Neuron (in vitro differentiated cells): ENCODE measurements around the gene NAALADL1.

ENCODE experiments used
- H2AFZ ChIP-seq: one replicate; pipeline ENCODE4 v1.6.1; 2013; ENCODE audit warnings: low read depth, mild to moderate bottlenecking, inconsistent platforms, low read length, moderate library complexity
- H3K27me3 ChIP-seq: one replicate; pipeline ENCODE4 v1.6.1; 2013; ENCODE audit warnings: low read length; ENCODE audit not compliant: insufficient read depth
- H3K36me3 ChIP-seq: one replicate; pipeline ENCODE4 v1.6.1; 2013; ENCODE audit warnings: low read length; ENCODE audit not compliant: insufficient read depth
- H3K4me1 ChIP-seq: one replicate; pipeline ENCODE4 v1.6.1; 2013; ENCODE audit warnings: low read length; ENCODE audit not compliant: insufficient read depth
- H3K4me3 ChIP-seq: 2 replicates; pipeline ENCODE4 v1.5.1; 2013; ENCODE audit warnings: mild to moderate bottlenecking, low read length, moderate library complexity
- H3K9me3 ChIP-seq: one replicate; pipeline ENCODE4 v1.6.1; 2013; ENCODE audit warnings: low read length

NAALADL1 gene, protein sequence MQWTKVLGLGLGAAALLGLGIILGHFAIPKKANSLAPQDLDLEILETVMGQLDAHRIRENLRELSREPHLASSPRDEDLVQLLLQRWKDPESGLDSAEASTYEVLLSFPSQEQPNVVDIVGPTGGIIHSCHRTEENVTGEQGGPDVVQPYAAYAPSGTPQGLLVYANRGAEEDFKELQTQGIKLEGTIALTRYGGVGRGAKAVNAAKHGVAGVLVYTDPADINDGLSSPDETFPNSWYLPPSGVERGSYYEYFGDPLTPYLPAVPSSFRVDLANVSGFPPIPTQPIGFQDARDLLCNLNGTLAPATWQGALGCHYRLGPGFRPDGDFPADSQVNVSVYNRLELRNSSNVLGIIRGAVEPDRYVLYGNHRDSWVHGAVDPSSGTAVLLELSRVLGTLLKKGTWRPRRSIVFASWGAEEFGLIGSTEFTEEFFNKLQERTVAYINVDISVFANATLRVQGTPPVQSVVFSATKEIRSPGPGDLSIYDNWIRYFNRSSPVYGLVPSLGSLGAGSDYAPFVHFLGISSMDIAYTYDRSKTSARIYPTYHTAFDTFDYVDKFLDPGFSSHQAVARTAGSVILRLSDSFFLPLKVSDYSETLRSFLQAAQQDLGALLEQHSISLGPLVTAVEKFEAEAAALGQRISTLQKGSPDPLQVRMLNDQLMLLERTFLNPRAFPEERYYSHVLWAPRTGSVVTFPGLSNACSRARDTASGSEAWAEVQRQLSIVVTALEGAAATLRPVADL

DNA sequence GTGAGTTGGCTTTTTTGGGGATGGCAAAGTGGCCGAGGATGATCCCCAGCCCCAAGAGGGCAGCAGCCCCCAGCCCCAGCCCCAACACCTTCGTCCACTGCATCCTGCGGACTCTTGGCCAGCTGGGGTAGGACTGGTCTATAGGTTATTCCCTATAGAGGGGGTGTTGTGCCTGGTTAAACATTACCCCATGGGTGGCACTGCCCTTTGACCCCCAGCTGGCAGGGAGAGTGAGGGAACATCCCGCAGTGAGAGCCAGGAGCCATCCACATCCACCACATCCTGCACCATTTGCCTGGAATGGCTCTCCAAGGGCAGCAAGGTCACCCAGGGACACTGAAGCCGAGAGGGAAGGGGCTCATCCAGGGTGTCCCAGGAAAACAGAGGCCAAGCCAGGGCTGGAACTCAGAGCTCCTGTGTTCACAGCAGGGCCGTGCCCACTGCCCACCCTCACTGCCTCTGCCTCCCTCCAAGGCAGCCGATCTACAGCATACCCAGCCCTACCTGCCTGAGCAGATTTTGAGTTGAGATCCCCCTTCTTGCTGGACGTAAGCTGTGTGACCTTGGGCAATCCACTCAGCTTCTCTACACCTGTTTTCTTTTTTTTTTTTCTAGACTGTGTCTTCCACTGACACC is at the start of gene NAALADL1:
Gene NAALADL1, minus strand, starts transcription at position 135 of the 636 bp plus-strand sequence. Its CDS starts 32 bp downstream, at position 103.
- Histone ChIP-seq H3K27me3 (peaks cover 2% of the 10 kb centered on the region), H3K9me3 (no peaks in the 10 kb centered on the region), H3K4me1 (no peaks in the 10 kb centered on the region), H3K36me3 (no peaks in the 10 kb centered on the region), H3K4me3 (no peak within 1 kb of the TSS), H2AFZ (no peak within 1 kb of the TSS)

DNA sequence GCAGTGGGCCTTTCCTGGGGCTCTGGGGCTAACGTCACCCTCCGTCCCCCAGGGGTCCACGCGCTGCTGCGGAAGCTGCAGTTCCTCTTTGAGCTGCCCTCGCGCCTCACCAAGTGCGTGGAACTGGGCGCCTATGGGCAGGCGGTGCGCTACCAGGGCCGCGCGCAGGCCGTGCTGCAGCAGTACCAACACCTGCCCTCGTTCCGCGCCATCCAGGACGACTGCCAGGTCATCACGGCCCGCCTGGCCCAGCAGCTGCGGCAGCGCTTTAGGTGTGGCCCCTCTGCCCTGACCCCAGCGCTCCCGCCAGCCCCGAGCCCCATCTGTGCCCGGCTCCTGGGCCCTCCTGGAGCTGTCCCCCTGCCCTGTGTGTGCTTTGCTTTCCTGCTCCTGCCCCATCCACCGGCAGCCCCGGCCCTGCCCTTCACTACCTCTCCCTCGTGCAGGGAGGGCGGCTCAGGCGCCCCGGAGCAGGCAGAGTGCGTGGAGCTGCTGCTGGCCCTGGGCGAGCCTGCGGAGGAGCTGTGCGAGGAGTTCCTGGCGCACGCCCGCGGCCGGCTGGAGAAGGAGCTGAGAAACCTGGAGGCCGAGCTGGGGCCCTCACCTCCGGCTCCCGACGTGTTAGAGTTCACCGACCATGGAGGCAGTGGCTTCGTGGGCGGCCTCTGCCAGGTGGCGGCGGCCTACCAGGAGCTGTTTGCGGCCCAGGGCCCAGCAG is 49.6 kb upstream of the NAALADL1 start:
- H3K4me3 ChIP-seq: no peak overlapping the region
- H2AFZ ChIP-seq: no peak overlapping the region
- peaks cover 17% of the 10 kb centered on the region for H3K4me1 ChIP-seq
- H3K27me3 ChIP-seq: no peaks in the 10 kb centered on the region
- H3K9me3 ChIP-seq: no peaks in the 10 kb centered on the region
- peaks cover 2% of the 10 kb centered on the region for H3K36me3 ChIP-seq

DNA sequence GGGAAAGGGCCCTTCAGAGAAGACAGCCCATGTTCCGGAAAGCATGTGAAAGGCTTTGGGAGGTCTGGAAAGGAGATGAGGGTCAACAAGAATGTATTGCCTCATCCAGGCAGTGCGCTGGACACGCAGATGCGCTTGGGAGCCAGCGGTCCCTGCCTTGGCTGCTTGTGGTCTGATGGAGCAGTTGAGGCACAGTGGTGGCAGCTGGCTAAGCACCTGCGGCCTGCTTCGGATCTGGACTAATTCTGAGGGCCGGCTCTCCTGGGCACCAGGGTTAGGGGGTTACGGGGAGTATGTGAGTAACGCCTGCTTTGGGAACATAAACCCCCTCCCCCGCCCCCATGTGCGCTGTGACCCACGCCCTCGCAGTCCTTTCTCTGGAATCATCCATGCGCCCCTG is 48.7 kb upstream of the NAALADL1 start:
- no peak overlapping the region for H3K4me3 ChIP-seq
- no peaks in the 10 kb centered on the region for H3K9me3 ChIP-seq
- peaks cover 2% of the 10 kb centered on the region for H3K36me3 ChIP-seq
- H2AFZ ChIP-seq: no peak overlapping the region
- H3K4me1 ChIP-seq: peaks cover 15% of the 10 kb centered on the region
- no peaks in the 10 kb centered on the region for H3K27me3 ChIP-seq

DNA sequence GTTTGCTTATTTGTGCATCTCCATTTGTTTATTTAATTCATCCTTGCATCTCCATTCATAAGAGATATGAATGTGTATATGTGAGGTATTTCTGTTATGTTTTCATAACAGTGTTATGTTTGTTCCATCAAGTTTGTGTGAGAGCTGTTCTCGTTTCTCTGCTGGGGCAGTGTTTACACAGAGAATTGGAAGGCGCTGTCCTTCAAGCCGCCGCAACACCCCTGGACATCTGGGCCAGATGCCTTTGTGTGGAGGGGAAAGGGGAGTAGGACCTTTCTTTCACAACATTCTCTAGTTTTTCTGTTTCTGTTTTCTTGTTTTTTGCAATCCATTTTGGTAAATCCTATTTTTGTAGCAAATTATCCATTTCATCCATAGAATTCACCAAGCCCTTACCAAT is 46.3 kb upstream of the NAALADL1 start:
- H3K4me1 ChIP-seq: no peaks in the 10 kb centered on the region

DNA sequence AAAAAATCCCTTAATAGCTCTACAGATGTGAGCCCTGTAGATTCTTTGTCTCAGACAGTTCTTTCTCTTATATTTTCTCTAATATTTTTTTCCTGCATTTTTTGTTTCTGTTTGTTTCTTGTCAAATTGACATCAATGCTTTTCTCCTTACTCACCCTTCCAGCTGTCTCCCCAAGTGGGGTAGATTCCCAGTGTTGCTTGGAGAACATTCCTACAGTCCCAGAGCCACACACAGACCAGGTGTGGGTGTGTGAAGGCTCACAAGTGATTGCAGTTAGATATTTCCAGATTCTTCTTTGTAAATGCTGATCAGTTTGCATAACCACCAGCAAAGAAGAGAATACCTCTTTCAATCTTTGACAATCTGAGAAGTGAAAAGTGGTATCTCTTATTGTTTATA is 45.1 kb upstream of the NAALADL1 start:
- no peak overlapping the region for H3K4me3 ChIP-seq

More for the DNA sequence above, 46.3 kb upstream of the NAALADL1 start:
- Histone ChIP-seq H3K27me3 (no peaks in the 10 kb centered on the region), H3K4me3 (no peak overlapping the region), H2AFZ (no peak overlapping the region), H3K9me3 (no peaks in the 10 kb centered on the region), H3K36me3 (peaks cover 1% of the 10 kb centered on the region)

DNA sequence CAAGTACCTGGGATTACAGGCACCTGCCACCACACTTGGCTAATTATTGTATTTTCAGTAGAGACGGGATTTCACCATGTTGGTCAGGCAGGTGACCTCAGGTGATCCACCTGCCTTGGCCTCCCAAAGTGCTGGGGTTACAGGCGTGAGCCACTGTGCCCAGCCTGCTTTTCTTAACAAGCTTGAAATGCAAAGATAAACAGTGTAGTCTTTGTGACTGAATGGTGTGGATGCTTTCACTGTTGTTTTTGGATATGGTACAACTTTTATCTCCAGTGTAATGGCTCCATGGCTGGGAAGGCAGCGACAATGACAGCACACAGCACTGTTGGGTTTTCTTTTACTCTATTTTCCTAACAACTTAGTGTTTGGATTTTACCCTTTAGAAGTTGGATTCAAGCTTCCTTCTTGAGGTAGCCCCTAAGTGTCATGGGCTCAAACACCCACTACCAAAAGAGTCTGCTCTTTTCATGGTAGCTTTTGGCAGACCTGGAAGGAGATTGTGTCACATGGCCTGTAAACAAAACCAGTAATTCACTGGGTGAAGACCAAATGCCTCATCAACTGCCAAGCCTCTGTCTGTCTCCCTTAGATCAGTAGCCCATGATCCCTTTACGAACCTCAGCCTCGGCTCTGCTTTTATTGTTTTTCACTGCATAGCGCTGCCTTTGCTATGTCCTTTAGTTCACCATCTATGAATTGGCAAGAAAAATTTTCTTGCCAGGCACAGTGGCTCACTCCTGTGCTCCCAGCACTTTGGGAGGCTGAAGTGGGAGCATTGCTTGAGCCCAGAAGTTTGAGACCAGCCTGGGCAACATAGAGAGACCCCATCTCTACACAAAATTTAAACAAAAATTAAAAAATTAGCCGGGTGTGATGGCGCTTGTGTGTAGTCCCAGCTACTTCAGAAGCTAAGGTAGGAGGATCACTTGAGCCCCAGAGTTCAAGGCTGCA is 44.1 kb upstream of the NAALADL1 start:
- H3K27me3 ChIP-seq: no peaks in the 10 kb centered on the region
- H3K4me3 ChIP-seq: no peak overlapping the region
- no peaks in the 10 kb centered on the region for H3K4me1 ChIP-seq
- no peaks in the 10 kb centered on the region for H3K9me3 ChIP-seq
- H3K36me3 ChIP-seq: no peaks in the 10 kb centered on the region
- no peak overlapping the region for H2AFZ ChIP-seq

More for the DNA sequence above, 45.1 kb upstream of the NAALADL1 start:
- H3K36me3 ChIP-seq: no peaks in the 10 kb centered on the region
- no peak overlapping the region for H2AFZ ChIP-seq
- no peaks in the 10 kb centered on the region for H3K27me3 ChIP-seq
- H3K9me3 ChIP-seq: no peaks in the 10 kb centered on the region
- H3K4me1 ChIP-seq: no peaks in the 10 kb centered on the region

DNA sequence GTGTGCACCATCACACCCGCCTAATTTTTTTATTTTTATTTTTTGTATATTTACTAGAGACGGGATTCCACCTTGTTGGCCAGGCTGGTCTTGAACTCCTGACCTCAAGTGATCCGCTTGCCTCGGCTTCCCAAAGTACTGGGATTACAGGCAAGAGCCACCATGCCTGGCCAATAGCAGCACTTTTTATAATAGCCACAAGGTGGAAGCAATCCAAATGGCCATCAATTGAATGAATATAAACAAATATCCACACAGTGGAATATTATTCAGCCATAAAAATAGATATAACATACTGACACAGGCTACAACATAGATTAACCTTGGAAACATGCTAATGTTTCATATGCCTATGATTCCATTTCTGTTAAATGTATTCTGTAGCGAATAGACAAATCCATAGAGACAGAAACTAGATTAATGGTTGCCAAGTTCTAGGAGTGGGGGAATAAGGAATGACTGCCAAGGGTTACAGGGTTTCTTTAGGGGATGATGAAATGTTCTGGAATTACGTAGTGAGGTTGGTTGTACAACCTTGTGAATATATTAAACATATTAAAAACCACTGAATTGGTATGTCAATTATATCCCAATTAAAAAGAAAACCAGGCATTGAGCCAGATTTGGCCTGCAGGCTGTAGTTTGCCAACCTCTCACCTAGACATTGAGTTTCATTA is 42.5 kb upstream of the NAALADL1 start:
- Histone ChIP-seq H2AFZ (no peak overlapping the region), H3K27me3 (no peaks in the 10 kb centered on the region), H3K9me3 (no peaks in the 10 kb centered on the region), H3K4me1 (peaks cover 7% of the 10 kb centered on the region), H3K36me3 (no peaks in the 10 kb centered on the region), H3K4me3 (no peak overlapping the region)

DNA sequence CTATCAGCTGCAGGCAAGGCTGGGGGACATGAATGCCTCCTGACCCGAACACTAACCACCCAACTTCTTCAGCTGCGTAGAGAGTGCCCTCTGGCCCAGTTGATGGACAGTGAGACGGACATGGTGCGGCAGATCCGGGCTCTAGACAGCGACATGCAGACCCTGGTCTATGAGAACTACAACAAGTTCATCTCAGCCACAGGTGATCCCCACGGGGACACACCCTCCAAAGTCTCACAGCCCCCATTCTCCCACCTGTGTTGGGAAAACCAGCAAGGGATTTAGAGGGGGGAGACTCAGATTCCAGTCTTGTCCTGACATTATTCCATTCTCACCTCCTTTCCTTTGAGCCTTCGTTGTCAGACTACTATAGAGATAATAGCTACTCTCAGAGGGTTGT is 38.6 kb upstream of the NAALADL1 start:
- no peaks in the 10 kb centered on the region for H3K9me3 ChIP-seq
- H3K36me3 ChIP-seq: no peaks in the 10 kb centered on the region
- H2AFZ ChIP-seq: no peak overlapping the region
- H3K4me1 ChIP-seq: peaks cover 10% of the 10 kb centered on the region
- H3K27me3 ChIP-seq: no peaks in the 10 kb centered on the region
- peak overlapping the region; percentile 88 for H3K4me3 ChIP-seq

DNA sequence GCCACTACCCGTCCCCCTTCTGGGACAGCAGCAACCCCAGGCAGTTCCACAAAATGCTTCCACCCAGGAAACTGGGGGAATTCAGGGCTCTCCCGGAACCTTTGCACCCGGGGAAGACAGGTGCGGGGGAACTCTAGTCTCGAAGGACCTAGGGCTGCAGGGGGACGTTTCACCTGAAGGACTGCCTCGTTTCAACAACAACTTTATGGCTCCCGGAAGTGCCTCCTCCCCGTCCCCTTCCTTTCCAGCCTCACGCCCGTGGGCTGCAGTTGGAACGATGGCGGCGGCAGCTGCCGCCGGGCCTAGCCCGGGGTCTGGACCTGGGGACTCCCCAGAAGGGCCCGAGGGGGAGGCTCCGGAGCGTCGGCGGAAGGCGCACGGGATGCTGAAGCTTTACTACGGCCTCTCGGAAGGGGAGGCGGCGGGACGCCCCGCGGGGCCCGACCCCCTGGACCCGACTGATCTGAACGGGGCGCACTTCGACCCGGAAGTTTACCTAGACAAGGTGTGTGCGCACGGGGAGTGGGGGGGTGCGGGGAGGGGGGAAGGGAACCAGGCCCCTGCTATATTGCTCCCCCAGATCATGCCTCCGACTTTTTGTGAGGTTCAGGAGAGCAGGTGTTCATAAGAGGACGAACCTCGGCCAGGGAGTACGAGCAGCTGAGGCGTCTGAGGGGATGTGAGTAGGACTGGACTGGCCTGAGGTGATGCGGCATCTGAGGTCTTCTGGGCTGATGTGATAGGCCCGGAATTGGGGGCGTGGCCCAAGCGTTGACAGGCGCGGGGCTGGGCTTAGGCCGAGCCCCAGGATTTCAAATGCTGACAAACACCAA is 37.8 kb upstream of the NAALADL1 start, which contains the start of gene VPS51:
Gene VPS51, plus strand, starts transcription at position 241 of the 833 bp plus-strand sequence. Its CDS starts 37 bp downstream, at position 278.
- Histone ChIP-seq H3K36me3 (no peaks in the 10 kb centered on the region), H3K27me3 (no peaks in the 10 kb centered on the region), H3K4me3 (peak within 1 kb of the TSS; percentile 88), H3K9me3 (no peaks in the 10 kb centered on the region), H2AFZ (peak within 1 kb of the TSS; percentile 82), H3K4me1 (peaks cover 10% of the 10 kb centered on the region)

DNA sequence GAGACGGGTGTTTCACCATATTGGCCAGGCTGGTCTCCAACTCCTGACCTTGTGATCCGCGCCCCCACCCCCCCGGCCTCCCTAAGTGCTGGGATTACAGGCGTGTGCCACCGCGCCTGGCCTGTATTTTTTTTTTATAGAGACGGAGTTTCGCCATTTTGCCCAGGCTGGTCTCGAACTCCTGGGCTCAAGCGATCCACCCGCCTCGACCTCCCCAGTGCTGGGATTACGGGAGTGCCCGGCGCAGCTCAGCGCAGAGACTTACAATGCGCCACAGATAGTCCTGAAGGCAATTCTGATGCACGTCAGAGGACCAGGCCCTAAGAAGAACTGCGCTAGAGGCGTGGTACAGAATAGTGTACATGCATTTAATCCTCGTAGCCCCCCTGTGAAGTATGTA is 37.1 kb upstream of the NAALADL1 start:
- Histone ChIP-seq H3K36me3 (no peaks in the 10 kb centered on the region), H3K27me3 (no peaks in the 10 kb centered on the region), H3K9me3 (no peaks in the 10 kb centered on the region), H2AFZ (peak overlapping the region; percentile 82), H3K4me1 (peaks cover 10% of the 10 kb centered on the region), H3K4me3 (peak overlapping the region; percentile 88)

DNA sequence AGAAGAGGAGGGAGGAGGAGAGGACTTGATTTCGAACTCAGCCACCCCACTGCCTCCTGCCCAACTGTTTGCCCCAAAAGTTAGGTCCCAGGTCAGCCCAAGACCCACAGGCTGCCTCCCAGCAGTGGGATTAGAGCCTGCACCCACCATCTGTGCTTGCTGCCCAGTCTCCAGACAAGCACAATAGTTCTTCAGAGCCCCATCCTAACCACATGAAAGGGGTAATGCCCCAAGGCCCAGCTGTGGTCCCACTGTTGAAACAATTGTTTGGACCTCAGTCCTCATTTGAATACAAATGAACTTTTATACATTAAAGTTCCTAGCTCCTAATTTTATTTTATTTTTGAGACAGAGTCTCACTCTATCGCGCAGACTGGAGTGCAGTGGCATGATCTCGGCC is 32.3 kb upstream of the NAALADL1 start:
- H3K4me3 ChIP-seq: no peak overlapping the region
- no peaks in the 10 kb centered on the region for H3K9me3 ChIP-seq
- peaks cover 1% of the 10 kb centered on the region for H3K4me1 ChIP-seq
- no peak overlapping the region for H2AFZ ChIP-seq
- no peaks in the 10 kb centered on the region for H3K27me3 ChIP-seq
- H3K36me3 ChIP-seq: peaks cover 40% of the 10 kb centered on the region
